B cell (primary cell): ENCODE measurements around the gene PLCB1.

Experiments used
- CTCF ChIP-seq: fragments of 200-600 bp; IDR thresholded peaks from one replicate; pipeline ENCODE4 v1.8.0; 2022; ENCODE audit warnings: antibody characterized with exemption, mild to moderate bottlenecking
- EZH2 ChIP-seq: IDR thresholded peaks from 2 replicates; pipeline ENCODE4 v1.6.1; 2012; ENCODE audit warnings: borderline replicate concordance, low read depth, mild to moderate bottlenecking, moderate library complexity, low read length; ENCODE audit not compliant: insufficient read depth, poor library complexity, severe bottlenecking

GRCh38 chr20:8690074-8690473, 558.0 kb downstream of the PLCB1 start:
- TF ChIP-seq CTCF (no peak), EZH2 (no peak)
